GM23338 (cell line): ENCODE results near the gene TMEM126B.

Experiments
- CTCF ChIP-seq, 2 experiments: fragments of 200-600 bp in 1 of 2; sonication (generic) in 1 of 2; conservative IDR thresholded peaks; 2 replicates each; pipeline versions ENCODE4 v1.5.1 to v1.6.1; 2016 to 2017; ENCODE audit warnings: antibody characterized with exemption in 2 of 2, low read depth in 2 of 2, mild to moderate bottlenecking in 2 of 2, moderate library complexity in 1 of 2
- REST ChIP-seq: IDR thresholded peaks from one replicate; pipeline ENCODE4 v1.6.1; 2018; ENCODE audit warnings: antibody characterized with exemption; ENCODE audit not compliant: unreplicated experiment
- STAT1 ChIP-seq: IDR thresholded peaks from one replicate; pipeline ENCODE4 v1.6.1; 2016; ENCODE audit warnings: antibody characterized with exemption; ENCODE audit not compliant: unreplicated experiment

DNA sequence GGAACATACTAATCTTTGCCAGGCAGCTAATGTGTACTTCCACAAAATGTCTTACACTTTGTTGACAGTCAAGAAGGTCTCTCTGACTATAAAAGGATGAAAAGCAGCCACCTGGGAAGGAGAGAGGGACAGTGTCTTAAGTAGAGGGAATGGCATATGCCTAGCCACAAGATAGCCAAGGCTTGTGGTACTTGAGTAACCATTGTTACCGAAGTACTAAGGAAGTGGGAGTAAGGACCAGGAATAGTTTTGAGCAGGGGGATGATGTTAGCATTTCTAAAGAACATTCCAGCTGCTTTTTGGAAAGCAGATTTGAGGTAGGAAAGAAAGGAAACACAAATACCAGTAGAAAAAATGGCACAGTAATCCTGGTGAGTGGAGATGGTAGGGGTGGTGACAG, 22.7 kb downstream of the TMEM126B start:
- TF ChIP-seq CTCF (conservative IDR thresholded peaks at IDR 0.05; ENCODE audit: low read depth in 2 of 2) = no peak
- no peak for TF ChIP-seq STAT1
- no peak for TF ChIP-seq REST
